Hematopoietic multipotent progenitor cell treated with erythropoietin and hydrocortisone succinate and interleukin-3 and kit ligand, for 15 days (in vitro differentiated cells): Measurements from ENCODE around the gene DNAJC11.

ENCODE experiments used
- DNase-seq: peaks from one replicate; pipeline ENCODE4 v3.0.0-alpha.2; 2015; ENCODE audit warnings: low spot score

The DNAJC11 gene

DNA sequence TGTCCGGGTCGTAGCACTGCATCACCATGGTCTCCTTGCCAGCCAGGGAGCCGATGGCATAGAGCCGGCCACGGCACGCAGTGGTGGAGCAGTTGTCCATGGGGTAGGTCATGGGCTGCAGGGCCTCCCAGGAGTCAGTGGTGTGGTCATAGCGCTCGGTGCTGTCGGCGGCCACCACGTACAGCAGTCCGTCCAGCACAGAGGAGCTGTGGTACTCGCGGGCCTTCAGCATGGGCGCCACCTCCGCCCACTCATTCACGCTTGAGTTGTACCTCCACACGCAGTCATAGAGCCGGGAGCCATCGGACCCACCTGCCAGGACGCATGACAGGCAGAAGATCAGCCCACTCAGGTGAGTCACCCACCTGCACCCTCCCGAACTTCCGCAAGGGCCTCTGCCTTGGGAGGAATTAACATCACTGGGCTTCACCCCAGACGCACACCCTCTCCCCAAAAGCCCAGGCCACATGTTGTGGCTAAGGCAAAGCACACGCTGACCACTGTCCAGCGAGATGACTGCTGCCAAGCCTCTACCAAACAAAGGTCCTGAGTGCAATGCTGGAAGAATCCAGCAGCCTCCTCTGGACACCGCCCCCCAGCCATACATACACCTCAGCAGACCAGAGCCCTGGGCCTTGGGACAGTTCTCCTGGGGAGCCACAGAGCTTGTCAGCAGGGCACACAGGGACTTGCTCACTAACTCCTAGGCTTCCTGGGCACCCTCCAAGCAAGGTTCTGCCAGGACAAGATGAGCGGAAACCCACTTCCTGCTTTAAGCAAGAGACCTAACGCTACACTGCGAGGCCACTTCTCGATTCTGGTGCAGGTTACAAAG lies 102.3 kb downstream of the DNAJC11 start:
- no peak for DNase-seq

DNA sequence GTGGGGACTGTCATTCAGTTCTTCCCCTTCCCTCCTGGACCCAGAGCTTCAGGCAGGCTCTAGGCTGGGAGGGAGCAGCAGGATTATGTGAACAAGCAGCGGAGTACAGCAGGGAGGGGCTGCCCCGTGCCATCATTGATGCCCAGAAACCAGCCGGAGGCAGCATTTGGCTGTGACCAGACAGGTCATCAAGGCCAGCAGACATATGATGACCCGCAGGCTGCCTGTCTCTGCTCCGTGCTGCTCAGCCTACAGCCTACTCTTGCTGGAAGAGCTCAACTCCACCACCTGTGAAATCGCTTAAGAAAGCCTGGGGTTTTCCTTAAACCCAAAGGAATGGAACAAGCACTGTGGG lies 103.9 kb downstream of the DNAJC11 start:
- DNase-seq = no peak

DNA sequence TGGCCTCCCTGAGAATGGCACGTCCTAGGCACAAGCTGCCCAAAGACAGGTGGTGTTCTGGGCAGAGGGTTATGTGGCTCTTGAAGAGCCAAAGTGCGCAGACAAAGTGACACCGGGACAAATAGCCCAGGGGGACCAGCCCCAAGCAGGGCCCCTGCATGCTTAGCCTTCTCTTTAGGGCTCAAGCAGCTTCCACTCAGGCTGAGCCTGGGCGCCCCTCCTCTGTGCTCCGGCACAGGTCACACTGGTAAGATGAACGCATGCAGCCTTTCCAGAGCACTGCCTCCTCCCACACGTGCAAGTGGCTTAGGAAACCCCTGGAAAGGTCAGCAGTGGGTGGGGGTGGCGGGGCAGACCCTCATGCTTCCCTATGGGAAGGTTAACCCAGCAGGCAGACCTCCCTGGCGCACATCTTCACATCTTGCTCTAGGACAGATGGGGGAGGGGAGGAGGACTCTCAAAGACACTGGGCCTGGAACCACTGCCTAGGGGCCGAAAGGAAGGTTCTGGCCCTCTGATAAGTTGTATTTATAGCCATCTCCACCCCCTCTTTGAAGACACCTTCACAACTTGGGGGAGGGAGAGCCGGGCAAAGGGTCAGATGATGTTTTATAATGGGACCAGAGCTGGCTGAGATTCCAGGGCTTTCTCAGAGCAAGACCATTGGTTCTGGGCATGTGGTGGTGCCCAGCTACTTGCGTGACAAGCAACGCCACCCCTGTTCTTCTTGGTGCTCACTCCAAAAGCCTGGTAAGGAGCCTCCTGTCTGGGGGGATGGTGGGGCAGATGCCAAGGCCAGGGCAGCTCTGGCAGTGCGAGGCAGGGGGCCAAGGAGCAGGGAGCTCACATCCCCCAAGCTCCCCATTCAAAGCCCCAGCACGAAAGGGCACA lies 104.5 kb downstream of the DNAJC11 start:
- DNase-seq = no peak

DNA sequence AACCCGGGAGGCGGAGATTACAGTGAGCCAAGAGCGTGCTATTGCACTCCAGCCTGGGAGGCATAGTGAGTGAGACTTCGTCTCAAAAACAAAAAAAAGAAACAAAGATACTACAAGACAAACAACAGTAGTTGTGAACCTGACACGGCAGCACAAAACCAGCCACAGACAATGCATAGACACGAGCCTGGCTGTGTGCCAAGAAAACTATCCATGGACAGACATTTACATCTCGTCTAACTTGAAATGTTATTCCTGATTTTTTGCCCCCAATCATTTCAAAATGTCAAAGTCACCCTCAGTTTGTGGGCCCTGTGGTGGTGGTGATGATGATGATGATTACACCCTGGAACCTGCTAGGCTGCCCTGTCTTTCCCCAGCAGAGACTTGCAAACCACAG lies 105.3 kb downstream of the DNAJC11 start:
- DNase-seq = no peak

DNA sequence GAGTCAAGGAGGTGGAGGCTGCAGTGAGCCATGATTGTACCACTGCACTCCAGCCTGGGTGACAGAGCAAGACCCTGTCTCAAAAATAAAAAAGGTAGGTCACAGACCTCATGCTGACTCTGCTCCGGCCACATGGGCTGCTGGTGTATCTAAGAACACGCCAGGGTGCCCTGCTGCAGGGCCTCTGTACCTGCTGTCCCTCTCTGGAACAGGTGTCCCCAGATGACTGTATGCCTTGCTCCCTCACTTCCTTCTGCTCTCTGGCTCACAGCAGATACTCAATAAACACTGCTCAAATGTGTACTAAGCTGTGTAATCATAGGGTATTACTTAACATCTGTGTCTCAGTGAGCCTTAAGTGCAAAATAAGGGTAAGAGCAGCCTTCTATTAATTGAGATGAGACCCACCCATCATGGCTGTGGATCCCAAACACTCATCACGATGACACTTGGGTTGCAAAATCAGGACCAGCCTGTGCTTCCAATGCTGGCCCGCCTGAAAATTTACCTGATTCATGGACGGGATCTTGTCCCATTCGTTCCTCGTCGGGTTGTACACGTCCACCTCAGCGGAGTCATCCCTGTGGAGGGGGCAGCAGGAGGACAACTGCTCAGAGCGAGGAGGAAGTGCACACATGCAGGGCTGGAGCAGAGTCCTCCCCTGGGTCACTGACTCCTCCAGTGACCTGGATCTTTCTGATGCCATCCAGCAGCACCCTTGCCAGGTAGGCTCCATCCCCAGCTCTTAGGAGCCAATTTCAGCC lies 106.5 kb downstream of the DNAJC11 start:
- no peak for DNase-seq

DNA sequence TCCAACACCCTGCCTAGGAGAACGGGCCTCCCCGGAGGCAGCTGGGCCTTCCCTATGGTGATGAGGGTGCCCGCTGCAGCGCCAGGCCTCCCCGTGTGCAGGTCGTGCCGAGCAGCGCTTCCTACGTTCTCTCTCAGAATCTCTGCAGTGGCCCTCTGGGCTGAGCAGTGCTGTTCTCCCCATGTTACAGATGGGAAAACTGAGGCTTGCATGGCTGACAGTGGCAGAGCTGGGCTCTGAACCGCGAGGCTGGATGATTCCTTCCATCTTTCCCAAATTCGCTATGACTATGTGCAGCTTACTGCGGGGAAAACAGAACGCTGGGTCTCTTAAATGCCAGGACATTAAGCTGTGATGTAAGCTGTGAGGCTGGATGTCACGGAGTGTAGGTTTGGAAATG lies 107.8 kb downstream of the DNAJC11 start:
- DNase-seq = no peak

DNA sequence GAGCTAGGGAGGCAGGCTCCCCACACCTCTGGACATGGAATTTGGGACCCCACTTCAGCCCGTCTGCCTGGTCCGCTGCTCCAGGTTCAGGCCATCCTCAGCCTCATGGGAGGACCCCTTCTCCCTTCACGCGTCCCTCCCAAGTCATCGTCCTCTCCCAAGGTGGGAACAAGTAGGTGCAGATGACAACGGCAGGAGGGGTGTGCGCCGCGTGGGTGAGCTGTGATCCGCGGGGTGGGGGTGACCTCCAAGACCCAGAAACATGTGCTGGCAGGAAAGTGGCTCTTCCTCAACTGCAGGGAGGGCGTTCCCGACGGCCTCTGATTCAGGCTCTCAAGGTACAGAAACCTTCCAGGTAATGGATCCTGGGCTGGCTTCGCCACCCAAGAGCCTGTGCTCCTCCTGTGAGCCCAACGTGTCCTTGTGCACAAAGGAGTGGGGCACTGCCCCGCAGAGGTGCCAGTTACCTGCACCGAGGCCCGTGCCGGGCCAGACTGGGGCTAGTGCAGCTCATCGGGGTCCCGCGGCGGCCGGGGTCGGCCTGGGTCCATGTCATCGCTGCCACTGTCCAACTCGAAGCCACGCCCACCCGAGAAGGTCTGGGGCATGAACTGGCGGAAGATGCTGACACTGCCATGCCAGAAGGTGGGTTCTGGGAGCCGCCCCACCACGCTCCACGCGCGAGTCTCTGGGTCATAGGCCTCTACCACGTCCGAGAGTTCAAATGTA lies 108.6 kb downstream of the DNAJC11 start:
- DNase-seq = no peak

DNA sequence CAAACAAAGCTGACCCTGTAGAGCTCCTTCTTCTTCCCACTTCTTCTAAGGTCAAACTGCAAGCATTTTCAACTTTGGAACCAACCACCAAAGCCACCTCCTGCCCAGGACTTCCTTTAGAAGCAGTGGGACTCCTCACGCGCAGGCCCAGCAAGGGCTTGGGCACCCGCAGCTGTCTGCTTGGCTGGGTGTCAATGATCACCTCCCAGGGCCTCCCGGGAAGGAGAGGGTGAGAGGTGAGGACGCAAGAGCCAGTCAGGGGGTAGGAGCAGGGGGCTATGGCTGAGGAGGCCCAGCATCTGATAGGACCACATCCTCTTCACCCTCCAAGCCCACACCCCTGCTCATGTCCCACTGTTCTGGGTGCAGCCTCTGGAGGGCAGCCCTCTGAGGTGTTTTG lies 109.2 kb downstream of the DNAJC11 start:
- no peak for DNase-seq

DNA sequence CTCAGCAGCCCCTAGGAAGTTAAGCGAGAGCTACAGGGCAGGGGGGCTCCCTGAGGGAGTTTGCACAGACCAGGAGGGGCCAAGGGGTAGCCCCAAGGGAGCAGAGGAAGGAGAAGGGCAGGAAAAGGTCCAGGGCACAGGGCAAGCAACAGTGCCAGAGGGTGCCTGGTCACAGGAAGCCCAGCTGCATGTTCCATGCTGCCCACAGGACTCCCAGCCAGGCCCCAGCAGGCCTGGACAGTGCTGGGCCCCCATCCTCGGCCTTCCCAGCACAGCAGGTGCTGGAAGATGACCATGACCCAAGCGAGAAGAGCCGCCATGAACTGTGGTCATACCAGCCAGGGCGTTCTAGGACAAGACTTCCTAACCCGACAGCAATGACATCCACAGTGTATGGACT lies 110.0 kb downstream of the DNAJC11 start:
- no peak for DNase-seq

DNA sequence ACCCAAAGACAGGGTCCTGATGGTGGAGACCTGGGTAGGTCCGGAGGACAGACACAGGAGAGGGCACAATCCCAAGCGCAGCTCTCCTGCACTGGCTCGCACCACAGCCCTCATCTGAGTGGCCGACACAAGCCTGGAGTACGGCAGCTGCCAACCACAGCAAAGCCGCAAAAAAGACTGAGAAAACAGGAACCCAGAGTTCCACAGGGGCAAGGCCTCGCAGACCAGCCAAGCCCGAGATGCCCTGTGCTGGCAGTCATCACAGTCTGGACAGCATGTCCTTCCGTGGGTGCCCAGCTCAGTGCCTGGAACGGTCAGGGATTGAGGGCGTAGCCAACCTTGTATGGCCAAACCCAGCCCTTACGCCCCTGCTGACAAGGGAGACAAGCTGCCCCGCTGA lies 110.4 kb downstream of the DNAJC11 start:
- no peak for DNase-seq

DNA sequence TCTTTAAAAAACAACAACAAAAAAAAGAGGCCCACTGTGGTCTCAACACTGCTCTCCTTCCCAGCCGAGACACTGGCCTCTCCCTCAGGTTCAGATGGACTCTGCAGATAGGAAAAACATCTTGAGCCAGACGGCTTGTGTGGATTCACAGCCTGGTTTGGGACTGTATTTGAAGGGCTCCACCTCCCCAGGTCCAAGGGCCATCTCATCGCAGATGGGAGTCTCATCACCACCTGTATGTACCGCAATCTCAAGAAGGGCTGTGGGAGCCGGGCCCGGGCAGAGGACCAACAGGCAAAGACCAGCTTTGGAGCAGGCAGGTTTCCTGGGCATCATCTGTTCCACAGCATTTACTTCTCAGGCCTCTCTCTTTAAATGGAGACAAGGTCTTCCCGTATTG lies 111.6 kb downstream of the DNAJC11 start:
- DNase-seq = no peak

DNA sequence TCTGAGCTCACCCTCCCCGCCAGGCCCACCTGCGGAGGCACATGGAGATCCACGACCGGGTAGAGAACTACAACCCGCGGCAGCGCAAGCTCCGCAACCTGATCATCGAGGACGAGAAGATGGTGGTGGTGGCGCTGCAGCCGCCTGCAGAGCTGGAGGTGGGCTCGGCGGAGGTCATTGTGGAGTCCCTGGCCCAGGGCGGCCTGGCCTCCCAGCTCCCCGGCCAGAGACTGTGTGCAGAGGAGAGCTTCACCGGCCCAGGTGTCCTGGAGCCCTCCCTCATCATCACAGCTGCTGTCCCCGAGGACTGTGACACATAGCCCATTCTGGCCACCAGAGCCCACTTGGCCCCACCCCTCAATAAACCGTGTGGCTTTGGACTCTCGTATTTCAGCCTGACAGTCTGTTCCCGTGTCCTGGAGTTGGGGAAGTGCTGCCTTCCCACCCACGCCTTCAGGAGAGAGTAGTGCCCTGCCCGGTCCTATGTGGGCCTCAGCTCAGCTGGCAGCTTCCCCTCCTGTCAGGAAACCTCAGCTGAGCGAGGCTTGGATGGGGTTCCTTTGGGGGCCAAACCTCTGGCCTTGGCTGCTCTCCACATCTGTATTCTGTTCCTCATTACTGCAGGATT lies 112.6 kb downstream of the DNAJC11 start:
- no peak for DNase-seq

DNA sequence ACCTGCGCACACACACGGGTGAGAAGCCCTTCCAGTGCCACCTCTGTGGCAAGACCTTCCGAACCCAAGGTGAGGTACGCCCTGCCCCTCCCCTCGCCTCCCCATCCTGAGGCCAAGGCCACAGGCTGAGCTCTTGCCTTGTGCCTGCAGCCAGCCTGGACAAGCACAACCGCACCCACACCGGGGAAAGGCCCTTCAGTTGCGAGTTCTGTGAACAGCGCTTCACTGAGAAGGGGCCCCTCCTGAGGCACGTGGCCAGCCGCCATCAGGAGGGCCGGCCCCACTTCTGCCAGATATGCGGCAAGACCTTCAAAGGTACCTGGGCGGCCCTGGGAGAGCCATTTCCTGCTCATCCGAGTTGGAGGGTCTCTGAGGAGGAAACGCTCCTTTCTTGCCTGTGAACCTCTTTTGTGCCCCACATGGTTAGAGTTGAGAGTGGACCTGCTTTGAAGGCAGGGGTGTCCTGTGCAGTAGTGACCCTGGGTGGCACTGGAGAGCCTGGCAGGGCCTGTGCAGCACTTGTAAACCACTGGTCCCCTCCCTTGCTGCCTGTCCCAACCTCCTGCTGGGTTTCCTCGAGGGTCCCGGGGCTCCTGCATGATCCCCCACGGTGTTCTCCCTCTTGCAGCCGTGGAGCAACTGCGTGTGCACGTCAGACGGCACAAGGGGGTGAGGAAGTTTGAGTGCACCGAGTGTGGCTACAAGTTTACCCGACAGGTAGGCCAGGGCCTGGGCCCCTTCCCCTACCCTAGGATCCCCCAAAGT lies 113.3 kb downstream of the DNAJC11 start:
- no peak for DNase-seq

DNA sequence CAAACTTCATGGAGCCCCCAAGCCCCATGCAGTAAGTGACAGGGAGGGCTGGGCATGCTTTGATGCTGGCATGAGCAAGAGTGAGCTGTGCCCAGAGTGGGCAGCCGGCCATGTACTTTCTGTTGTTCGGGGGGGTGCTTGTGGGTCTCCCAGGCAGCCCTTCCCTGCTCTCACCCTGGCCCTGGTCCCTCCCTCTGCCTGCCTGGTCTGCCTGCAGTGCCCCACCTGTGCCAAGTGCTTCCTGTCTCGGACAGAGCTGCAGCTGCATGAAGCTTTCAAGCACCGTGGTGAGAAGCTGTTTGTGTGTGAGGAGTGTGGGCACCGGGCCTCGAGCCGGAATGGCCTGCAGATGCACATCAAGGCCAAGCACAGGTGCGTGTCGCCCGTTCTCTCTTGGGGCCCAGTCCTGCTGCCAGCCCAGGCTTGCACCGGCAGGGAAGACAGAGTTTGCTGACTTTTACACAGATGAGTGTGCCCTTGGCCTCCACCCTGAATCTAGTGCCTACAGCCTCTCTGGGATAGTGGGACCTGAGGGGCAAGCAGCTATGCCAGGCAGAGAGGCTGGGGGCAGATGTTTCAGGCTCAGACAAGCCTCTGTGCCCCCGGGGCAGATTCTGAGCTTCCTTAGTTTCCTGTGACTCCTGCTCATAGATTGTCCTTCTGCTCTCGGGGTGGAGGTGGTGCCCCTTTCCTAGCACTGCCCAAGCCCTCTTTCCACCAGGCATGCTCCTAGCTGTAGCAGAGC lies 114.2 kb downstream of the DNAJC11 start:
- DNase-seq = no peak

DNA sequence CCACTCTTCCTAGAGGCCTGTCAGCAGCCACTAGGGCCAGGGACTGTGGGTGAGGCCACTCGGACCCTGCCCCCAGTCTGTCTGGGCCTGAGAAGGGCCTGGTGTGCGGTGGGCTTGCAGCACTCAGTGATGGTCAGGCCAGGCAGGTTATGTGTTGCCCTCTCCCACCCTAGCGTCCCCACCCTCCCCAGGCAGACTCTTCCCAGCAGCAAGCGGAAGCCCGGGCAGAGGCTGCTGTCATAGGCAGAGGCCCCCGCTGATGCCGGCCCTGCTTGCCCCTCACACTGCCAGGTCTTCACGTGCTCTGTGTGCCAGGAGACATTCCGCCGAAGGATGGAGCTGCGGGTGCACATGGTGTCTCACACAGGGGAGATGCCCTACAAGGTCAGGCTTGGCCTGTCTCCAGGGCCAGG lies 115.2 kb downstream of the DNAJC11 start:
- DNase-seq = no peak

DNA sequence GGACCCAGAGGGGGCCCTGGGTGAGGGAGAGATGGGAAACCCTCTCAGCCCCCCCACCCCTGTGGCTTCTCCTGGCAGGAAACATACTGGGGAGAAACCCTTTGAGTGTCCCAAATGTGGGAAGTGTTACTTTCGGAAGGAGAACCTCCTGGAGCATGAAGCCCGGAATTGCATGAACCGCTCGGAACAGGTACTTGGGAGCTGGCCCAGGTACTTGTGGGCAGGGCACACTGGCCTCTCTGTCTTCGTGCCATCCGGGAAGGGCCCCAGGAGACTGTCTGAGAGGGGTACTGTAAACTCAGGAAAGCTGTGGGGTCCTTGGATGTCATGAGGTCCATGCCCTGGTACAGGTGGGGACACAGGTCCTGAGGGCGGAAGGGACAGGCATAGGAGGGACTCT lies 115.8 kb downstream of the DNAJC11 start:
- DNase-seq = no peak

DNA sequence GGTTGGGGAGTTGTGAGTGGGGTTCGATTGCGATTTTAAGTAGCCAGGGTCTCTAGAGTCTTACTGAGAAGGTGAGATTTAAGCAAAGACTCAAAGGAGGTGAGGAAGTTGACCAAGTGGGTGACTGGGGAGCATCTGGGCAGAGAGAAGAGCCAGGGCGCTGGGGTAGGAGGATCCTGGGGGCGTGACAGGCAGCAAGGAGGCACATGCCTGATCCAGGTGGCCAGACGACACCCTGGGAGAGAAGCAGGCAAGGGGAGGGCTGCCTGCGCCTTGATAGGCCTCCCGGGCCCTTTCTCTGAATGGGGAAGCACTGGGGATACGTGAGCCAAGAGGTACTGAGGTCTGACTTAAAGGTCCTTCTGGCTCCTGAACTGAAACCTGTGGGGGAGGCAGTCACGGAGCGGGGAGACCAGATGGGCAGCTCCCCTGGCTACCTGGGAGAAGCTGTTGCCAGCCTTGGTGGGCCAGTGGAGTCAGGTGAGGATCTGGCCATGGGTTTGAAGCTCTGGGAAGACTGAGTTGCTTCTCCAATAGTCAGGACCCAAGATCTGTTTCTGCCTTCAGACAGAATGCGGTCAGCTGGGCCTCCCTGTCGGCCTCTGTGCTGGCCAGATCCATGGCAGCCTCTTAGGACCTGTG lies 116.4 kb downstream of the DNAJC11 start:
- DNase-seq = no peak
